Endometrial microvascular endothelial cells (primary cell): ENCODE data around the gene IGSF9B. TPM values are rescaled to one million over a fixed set of nuclear protein-coding genes. Genes with fewer than 3 reads are reported as not detected.

Experiments used
- in situ Hi-C: cut with HindIII; loops from 2 replicates; pipeline ENCODE4 v1.10.0; 2017; ENCODE audit warnings: low sequenced_read_pairs, low pct_unique_long_range_greater_than_20kb; ENCODE audit errors: inconsistent ontology term
- total RNA-seq: library from RNA; depleted of rRNA; stranded (reverse); fragments of >200 nt; gene quantifications from one replicate; pipeline ENCODE4 v1.2.3, GENCODE V29; 2015; ENCODE audit errors: inconsistent ontology term

Gene IGSF9B
- total RNA-seq, 1 donor from 2014 or later: not detected

GRCh38 chr11:133896028-133896427 lies 60.7 kb downstream of the IGSF9B start:
- in situ Hi-C loops: no loop called here

- in situ Hi-C loops: no loop called here
Observed at GRCh38 chr11:133895551-133895950, 61.2 kb downstream of the IGSF9B start.

- in situ Hi-C loops: no loop called here
Observed at GRCh38 chr11:133895061-133895479, 61.7 kb downstream of the IGSF9B start.

- in situ Hi-C loops: no loop called here
Observed at GRCh38 chr11:133893381-133893780, 63.4 kb downstream of the IGSF9B start.

GRCh38 chr11:133892584-133893380 lies 64.0 kb downstream of the IGSF9B start:
- in situ Hi-C loops: no loop called here

GRCh38 chr11:133892126-133892525 lies 64.6 kb downstream of the IGSF9B start:
- in situ Hi-C loops: no loop called here

GRCh38 chr11:133889893-133890292 lies 66.9 kb downstream of the IGSF9B start:
- in situ Hi-C loops: no loop called here

GRCh38 chr11:133889188-133889587 lies 67.6 kb downstream of the IGSF9B start:
- in situ Hi-C loops: no loop called here

- in situ Hi-C loops: no loop called here
Observed at GRCh38 chr11:133887692-133888332, 69.0 kb downstream of the IGSF9B start.

GRCh38 chr11:133886029-133886428 lies 70.7 kb downstream of the IGSF9B start:
- in situ Hi-C loops: no loop called here

GRCh38 chr11:133872160-133872559 lies 84.6 kb downstream of the IGSF9B start:
- in situ Hi-C loops: no loop called here

GRCh38 chr11:133867456-133867855 lies 89.3 kb downstream of the IGSF9B start:
- in situ Hi-C loops: no loop called here

- in situ Hi-C loops: no loop called here
Observed at GRCh38 chr11:133865466-133865865, 91.3 kb downstream of the IGSF9B start.

GRCh38 chr11:133864756-133865155 lies 92.0 kb downstream of the IGSF9B start:
- in situ Hi-C loops: no loop called here

GRCh38 chr11:133860151-133860550 lies 96.6 kb downstream of the IGSF9B start:
- in situ Hi-C loops: no loop called here

Other genes starting within 250 kb of the IGSF9B start
- not detected for gene SPATA19, start 111.5 kb downstream of the IGSF9B start, total RNA-seq
- 75.9 TPM for gene JAM3, start 112.1 kb upstream of the IGSF9B start, total RNA-seq